Activated CD4-positive, alpha-beta T cell treated with anti-CD3 and anti-CD28 coated beads for 1 hour (primary cell): ENCODE measurements around the gene ACOT8.
A peak's percentile ranks its signal among the peaks of the same experiment; 100 is the strongest.
"Not testable (repeated sequence)": the region's sequence is repeated elsewhere in the genome, so short reads cannot be mapped to it uniquely, and the experiment has no call there.

ENCODE experiments used
- DNase-seq: peaks from one replicate; pipeline ENCODE4 v3.0.0-alpha.2; 2020

The ACOT8 gene

DNA sequence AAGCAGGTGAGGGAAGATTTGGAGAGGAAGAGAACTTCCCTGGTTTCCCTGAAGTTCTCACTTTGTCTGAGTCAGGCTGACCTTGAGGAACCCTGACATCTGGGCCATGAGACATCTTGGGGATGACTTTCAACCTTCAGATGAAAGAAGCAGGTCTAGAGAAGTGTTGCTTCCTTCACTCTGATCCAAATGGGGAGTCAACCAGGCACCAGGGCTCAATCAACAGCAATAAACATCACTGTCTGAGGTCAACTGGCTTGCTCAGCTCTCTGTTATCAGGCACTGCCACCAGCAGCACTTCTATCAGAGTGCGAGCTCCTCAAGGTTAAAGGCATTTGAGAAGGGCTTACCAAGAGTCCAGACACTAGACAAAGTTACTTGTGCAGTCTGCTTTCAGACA, 6.3 kb downstream of the ACOT8 start:
- no peak for DNase-seq

DNA sequence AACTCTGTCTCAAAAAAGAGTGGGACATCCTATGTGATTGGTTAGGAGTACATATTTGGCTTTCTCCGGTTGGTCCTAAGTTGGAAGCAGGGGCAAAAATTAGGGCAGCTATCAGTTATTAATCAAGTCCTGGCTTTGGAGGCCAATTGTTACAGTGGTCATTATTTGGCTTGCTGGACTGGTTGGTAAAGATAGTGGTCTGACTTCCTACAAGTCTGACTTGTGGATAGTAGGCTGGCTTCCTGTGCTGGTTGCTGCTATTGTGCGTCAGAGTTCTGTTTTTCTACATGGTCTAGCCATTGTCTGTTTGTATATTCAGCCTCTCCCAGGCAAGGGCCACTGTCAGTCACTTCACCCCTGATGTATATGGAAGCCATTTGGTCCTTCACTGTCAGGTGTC, 7.0 kb downstream of the ACOT8 start:
- DNase-seq = no peak

DNA sequence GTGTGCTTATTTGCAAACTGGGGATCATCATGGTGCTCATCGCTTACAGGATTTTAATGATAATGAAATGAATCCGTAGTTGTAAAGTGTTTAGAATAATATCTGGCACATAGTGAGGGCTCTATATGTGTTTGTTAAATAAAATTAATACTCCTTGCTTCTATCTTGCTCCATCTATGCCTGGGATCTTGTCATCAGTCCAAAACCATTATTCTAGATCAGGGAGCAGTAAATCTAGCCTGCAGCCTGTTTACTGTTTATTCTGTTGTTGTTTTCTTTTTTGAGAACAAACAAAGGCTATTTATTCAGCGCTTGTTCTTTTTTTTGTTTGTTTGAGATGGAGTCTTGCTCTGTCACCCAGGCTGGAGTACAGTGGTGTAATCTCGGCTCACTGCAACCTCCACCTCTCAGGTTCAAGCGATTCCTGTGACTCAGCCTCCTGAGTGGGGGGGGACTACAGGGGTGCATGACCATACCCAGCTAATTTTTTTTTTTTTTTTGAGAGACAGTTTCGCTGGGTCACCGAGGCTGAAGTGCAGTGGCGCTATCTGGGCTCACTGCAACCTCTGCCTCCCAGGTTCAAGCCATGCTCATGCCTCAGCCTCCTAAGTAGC, 8.1 kb downstream of the ACOT8 start:
- no peak for DNase-seq

DNA sequence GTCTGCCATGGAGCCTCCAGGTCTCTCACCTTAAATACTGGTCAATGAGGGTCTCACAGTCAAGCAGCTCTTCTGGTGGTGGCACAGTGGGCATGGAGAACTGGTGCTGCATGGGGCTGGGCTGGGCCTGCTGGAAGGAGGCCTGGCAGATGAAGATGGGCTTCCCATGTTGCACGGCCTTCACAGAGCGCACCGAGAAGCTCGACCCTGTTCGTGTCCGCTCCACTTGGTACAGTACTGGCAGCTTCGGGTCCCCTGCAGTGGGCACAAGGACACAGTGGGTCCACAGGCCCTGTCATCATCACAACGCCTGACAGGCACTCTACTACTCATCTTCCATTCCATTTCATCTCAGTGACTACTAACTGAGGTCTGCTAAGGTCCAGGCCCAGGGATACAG, 8.8 kb downstream of the ACOT8 start:
- DNase-seq = no peak

DNA sequence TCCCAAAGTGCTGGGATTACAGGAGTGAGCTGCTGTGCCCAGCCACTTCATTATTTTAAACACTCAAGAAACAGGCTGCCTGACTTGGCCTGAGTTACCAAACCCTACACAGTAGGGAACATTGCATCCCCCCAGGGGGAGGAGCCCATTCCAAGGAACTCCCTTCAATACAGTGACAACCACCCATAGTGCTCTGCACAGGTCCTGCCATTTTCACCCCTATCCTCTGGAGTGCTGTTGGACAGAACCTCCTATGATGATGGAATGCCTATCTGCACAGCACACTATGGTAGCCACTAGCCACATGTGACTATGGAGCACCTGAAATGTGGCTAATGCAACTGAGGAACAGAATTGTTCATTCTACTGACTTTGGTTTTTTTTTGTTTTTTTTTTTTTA, 11.7 kb downstream of the ACOT8 start:
- no peak for DNase-seq

DNA sequence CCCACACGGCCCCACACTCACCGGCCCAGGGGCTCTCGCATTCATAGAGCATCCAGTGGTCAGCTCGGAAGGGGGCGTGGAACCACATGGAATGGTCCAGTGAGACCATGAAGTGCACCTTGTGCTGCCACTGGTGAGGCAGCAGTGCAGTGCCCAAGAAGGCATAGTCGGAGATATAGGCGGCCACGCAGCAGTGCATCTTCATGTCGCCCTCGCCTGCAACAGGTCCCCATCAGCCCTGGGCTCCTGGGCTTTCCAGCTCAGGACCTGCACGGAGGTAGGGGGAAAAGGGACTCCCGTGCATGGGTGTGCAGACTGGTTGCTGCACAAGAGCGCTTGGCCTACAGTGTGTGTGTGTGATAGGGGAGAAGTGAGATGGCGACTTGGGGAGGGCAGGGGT, 13.7 kb downstream of the ACOT8 start:
- DNase-seq = no peak

DNA sequence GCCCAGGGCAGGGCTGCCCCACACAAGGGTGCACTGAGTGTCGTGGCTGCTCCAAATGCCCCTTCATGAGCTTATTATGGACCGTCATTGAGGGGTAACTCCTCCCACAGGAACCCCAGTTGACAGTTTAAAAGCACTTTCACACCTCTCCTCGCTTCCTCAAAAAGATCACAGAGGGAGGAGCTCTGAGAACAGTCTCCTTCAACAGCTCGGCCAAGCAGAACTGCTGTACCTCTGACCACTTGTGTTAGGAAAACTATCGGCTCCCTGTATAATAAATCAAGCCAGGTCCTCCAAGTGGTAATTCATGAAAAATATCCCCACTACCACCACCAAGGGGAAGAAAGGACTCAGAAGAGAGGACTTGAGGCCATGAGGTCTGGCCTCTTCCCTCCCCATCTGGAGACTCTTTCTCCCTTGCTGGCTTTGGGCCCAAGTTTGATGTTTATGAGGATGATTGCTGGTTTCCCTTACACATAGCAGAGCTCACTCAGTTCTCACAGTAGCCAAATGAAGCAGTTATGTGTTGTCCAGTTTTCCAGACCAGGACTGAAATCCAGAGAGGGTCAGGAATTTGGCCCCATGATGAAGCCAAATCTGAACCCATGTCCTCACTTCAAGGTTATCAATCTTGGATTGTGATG, 14.9 kb downstream of the ACOT8 start:
- DNase-seq = no peak

DNA sequence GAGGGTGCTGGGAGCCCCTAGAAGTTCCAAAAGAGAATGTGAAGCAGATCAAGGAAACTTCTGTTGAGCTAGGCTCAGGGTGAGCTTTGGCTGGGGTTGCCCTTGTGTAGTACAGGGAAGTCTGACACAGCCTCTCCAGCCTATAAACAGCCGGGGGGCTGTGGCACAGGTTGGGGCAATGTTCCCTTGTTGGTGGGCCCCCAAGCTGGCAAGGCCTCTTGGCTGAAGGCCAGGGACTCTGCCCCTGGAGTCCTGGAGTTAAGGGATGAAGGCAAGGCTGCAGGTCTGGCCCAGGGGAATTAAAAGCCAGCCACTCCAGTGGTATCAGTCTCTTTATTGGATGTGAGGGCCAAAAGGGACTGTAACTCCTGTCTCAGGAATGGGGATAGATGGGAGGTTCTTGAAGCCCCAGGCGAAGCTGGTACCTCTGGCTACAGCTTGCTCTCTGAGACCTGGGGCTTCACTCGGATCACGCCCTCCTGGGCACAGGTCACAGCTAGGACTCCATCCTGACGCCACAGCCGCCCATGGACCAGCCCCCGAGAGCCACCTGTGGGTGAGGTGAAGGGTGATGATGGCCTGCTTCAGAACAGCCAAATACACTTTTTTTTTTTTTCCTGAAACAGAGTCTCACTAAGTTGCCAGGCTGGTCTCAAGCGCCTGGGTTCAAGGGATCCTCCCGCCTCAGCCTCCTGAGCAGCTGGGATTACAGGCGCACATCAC, 15.6 kb downstream of the ACOT8 start:
- no peak for DNase-seq

DNA sequence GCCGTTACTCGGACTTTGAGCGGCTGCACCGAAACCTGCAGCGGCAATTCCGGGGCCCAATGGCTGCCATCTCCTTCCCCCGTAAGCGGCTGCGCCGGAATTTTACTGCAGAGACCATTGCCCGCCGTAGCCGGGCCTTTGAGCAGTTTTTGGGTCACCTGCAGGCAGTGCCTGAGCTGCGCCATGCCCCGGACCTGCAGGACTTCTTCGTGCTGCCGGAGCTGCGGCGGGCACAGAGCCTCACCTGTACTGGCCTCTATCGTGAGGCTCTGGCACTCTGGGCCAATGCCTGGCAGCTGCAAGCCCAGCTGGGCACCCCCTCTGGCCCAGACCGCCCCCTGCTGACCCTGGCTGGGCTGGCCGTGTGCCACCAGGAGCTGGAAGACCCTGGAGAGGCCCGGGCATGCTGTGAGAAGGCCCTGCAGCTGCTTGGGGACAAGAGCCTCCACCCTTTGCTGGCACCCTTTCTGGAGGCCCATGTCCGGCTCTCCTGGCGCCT, 16.4 kb downstream of the ACOT8 start:
- no peak for DNase-seq

DNA sequence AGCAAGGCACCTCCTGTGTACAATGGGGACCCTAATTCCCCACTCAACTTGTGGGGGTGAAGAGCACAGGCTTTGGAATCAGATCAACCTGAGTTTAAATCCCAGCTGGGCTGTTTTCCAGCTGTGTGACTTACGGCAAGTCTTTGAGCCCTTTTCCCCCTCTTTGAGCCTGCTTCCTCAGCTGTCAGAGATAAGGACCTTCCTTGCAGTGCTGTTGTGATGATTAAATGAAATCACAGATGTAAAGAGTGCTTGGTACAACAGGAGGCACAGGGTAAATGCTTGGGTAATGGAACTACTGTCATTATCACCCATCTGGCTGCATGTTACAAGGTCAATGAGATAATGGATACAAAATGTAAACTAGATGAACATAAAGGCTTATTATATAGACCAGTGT, 20.4 kb downstream of the ACOT8 start:
- no peak for DNase-seq

DNA sequence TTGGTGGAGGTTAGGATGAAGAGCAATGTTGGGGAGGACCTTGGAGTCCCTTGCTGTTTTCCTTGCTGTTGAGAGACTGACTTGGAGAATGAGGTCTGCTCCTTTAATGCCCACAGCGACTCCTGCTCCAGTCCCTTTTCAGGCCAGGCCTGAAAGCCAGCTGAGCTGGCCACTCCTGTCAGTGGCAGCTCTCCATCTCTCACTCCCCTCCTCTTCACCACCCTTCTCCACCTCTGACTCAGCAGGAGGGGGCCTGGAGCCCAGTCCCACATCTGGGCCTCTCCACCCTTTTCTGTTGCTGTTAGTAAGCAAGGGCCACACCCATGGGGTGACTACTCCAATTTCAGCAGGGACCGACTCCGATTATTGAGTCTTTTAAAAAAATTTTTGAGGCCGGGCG, 21.4 kb downstream of the ACOT8 start:
- no peak for DNase-seq

DNA sequence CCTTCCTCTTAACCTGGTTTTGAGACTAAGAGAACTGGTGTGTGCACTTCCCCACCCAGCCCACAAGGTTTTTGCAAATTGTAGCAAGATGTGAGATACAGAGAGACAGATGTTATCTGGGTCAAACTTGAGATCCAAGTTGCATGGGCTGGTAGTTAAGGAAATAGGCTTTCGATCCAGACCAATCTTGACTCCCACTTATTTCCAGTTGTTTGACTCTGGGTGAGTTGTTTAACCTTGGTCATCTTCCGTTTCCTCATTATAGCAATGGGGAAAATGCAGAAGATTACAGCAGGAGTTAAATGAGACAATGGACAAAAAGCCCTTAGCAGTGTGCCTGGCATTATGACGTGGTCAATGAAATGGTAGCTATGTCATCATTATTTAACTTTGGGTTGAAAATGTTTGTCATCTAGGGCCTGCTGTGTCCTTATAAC, 21.8 kb downstream of the ACOT8 start:
- no peak for DNase-seq

DNA sequence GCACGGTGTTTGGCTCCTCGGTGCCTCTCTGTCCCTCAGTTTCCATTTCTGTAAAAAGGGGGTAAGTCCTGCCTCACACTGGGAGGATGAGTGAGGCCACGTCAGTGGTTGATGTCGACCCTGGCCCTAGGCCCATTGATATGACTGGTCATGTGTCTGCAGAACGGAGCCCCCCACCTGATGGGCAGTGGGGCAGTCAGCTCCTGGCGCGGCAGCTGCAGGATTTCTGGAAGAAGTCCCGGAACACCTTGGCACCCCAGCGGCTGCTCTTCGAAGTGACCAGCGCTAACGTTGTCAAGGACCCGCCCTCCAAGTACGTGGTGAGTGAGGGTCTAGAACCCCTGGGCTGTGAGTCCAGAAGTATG, 22.4 kb downstream of the ACOT8 start:
- DNase-seq = no peak

DNA sequence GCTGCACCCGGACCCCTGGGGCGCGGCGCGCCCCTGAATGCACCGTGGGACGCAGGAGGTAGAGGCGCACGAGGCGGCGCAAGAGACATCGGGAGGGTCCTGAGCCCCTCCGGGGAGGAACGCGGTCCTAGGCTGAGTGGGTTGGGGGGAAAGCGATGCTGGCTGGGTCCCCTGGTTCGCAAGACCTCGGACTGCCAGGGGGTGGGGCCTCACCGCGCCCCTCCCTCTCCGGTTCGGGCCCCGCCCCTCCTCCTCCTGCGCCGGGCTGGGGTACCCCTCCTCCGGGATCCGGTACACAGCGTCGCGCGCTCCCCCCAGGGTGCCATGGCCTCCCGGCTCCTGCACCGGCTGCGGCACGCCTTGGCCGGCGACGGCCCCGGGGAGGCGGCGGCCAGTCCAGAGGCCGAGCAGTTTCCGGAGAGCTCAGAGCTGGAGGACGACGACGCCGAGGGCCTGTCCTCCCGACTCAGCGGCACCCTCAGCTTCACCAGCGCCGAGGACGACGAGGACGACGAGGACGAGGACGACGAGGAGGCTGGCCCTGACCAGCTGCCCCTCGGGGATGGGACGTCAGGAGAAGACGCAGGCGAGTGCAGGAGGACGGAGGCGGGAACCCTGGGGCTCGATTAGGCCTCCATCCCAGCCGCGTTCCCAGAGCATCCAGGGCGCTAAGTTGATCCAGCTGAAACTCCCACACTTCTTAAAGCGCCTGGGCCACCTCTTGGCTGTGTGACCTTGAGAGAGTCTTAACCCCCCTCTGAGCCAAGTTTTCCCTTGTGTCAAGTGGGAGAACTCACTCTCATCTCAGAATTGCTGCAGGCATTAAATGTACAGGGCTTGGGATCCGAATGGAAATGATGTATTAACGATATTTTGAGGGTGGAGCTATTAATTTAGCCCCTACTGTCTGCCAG, 23.1 kb downstream of the ACOT8 start:
- peak; percentile 18 for DNase-seq

DNA sequence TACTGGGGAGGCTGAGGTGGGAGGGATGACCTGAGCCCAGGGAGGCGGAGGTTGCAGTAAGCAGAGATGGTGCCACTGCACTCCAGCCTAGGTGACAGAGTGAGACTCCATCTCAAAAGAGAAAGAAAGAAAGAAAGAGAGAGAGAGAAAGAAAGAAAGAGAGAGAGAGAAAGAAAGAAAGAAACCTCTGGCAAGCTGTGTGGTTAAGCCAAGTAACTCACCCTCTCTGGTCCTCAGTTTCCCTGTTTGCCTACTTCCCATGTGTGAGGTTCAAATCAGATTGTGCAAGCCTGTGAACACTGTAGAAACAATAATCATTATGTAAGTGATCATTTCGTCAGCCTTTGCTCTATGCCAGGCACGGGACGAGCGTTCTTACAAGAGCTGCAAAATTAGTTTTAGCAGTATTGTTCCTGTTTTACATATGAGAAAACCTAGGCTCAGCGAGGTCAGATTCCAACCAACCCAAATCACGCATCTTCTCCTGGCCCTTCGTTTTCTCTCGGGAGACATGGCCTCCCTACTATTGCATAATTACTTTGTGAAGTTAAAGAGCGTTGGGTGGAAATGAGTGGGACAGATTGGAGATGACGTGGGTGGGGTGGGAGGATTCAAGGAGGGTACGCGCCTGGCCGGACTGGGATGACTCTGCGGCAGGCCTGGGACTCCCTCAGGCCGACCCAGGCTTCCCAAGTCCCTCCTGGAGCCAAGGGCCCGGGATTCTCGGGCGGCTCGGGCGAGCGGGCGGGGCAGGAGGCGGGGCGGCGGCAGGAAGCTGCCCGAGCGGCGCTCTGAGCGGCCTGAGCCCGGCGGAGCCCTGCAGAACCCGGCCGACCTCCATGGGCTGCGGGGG, 23.9 kb downstream of the ACOT8 start, which contains the start of gene SNX21:
Gene SNX21, plus strand, starts transcription at position 770 of the 853 bp plus-strand sequence. CDS start 121 bp downstream, outside the sequence.
- no peak for DNase-seq

DNA sequence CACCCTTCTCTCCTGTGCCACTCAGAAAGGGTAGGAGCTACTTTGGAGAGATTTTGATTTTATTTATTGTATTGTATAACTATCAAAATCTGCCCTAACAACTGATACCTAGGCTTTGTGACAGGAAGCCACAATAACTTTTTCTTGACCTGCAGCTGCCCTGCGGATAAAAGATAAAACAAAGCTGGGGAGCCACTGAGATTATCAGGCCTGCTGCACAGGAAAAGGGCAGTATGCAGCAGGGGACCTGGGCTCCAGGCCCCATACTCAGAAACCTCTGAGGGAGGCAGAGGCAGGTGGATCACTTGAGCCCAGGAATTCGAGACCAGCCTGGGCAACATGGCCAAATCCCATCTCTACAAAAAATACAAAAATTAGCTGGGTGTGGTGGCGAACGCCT, 24.6 kb downstream of the ACOT8 start:
- DNase-seq = no peak

DNA sequence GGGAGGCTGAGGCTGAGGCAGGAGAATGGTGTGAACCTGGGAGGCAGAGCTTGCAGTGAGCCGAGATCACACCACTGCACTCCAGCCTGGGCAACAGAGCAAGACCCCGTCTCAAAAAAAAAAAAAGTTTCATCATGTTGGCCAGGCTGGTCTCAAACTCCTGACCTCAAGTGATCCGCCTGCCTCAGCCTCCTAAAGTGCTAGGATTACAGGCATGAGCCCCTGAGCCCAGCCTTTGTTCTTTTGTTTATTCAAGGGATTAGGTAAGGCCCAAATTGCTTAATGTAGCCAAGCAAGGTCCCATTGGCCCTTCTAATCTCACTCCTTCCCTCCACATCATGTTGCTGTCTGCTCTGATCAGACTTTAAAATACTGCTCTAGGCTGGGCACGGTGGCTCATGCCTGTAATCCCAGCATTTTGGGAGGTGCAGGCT, 27.5 kb downstream of the ACOT8 start:
- DNase-seq = not testable (repeated sequence)

DNA sequence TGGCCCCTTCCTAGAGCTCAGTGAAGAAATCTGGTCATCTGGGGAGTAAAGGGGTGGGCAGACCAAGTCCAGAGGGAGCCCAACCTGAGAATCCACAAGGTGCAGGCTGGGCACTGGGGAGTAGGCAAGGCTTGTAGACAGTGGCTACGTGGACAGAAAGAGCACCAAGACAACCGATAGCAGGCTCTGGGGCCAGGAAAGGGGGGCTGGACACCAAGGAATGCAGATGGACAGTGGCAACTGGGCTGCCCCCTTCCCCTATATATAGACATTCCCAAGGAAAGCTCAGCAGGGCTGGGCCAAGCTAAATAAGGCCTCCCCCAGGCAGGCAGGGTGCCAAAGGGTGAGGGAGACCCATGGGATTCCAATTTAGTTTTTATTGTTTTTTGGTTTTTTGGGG, 28.6 kb downstream of the ACOT8 start:
- DNase-seq = no peak

DNA sequence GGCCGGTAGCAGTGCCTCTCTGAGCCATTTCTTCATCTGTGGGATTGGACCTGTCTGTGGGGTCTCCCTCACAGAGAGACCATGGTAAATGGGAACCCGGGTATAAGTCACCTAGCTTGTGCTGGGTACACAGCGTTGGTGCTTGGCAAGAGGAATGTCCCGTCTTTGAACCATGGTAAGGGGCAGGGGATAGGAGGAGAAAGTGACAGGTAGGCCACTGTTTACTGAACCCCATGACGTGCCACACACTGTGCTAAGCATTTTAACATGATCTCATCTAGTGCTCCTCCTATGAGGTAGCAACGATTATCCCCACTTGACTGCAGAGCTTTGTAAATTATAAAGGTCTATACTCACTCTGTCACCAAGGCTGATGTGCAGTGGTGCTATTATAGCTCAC, 29.5 kb downstream of the ACOT8 start:
- DNase-seq = no peak

DNA sequence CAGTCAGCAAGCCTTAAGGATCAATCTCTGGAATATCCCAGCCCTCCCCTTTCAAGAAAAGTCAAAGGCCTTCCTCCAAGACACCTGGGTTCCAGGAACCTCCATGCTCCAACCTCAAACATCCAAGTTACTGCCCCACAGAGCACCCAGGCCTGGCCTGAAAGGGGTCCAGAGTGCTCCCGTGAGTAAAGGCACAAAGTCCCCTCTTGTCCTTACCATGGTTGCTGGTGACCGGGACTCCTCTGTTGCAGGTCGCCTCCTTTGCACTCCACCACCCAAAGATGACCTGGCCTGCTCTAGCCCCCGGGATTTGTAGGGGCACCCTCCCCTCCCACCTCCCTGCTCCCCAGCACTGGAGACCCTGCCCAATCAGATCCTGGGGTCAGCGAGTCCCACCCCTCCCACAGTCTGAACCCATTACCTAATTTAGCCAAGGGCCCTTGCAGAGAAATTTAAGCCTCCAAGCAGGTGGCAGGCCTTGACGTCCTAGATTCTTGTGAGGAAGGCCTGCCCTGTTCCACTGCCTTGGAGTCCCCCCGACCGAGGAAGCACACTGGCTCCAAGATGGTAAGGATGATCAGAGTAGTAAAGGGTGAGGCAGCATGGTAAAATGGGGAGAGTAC, 30.1 kb downstream of the ACOT8 start, which contains the start of gene TNNC2:
Gene TNNC2, minus strand, starts transcription at position 283 of the 623 bp plus-strand sequence. Its CDS starts 64 bp downstream, at position 219.
- DNase-seq = no peak

DNA sequence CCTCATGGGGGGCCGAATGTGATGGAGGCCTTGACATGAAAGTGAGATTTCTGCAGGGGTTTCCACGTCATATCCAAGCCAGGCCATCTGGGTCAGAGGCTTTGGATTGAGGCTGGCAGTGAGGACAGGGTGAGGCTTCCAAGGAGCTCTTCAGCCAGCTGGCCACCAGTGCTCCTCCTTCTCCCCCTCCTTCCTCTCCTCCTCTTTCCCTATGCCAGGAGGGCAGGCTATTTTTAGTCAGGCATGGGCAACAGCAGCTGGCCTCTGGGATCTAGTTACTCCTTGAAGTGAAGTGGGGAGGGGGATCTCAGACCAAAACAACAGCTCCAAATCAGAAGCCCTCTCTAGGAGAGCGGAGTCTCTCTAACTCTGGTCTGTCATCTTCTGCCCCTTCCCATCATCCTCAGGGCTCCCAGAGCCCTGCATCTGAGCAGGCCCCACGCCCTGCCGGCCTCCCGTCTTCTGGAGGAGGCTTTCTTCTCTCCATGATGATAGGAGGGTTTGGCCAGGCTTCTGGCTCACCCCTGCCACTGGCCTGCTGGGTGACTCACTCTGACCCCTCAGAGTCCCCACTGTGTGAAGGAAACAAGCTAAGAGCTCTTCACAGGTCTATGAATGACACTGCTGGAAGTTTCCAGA, 30.7 kb downstream of the ACOT8 start:
- no peak for DNase-seq
